Body of pancreas (tissue), 4 donors: Measurements from ENCODE around the gene PRRT1. TPM values are rescaled to one million over a fixed set of nuclear protein-coding genes. Genes with fewer than 3 reads are reported as not detected.

ENCODE experiments used
- ATAC-seq: fragments of 150-250 bp; one replicate; pipeline ENCODE4 v1.9.1; 2016
- DNase-seq, 4 donors: peaks; one replicate each; pipeline ENCODE4 v3.0.0-alpha.2; 2019
- H3K27ac ChIP-seq, 4 donors: fragments of 200-600 bp; sonication (generic); 1 replicate in 3 of 4; 2 replicates in 1 of 4; pipeline versions ENCODE4 v1.5.1 to v1.6.1; 2016 to 2019; ENCODE audit warnings: mild to moderate bottlenecking in 1 of 4, mixed read lengths in 1 of 4, moderate library complexity in 1 of 4
- H3K27me3 ChIP-seq, 2 donors: fragments of 200-600 bp; sonication (generic); one replicate each; pipeline ENCODE4 v1.6.0; 2016; ENCODE audit warnings: mild to moderate bottlenecking in 1 of 2
- H3K36me3 ChIP-seq, 2 donors: fragments of 200-600 bp; sonication (generic); replicated peaks in 1 of 2; 2 replicates each; pipeline ENCODE4 v1.5.1; 2016; ENCODE audit warnings: low read depth in 2 of 2; ENCODE audit not compliant: insufficient read depth in 1 of 2
- H3K4me1 ChIP-seq: fragments of 200-600 bp; sonication (generic); one replicate; pipeline ENCODE4 v1.6.0; 2016
- H3K4me3 ChIP-seq, 2 donors: fragments of 200-600 bp; sonication (generic); 1 replicate in 1 of 2; 2 replicates in 1 of 2; pipeline ENCODE4 v1.5.1; 2016 to 2019
- H3K9me3 ChIP-seq, 3 donors: fragments of 200-600 bp; sonication (generic); 1 replicate in 2 of 3; 2 replicates in 1 of 3; pipeline ENCODE4 v1.5.1; 2016
- POLR2A ChIP-seq, 3 donors: fragments of 450-650 bp; IDR thresholded peaks; one replicate each; pipeline ENCODE4 v1.6.1; 2016; ENCODE audit warnings: antibody characterized with exemption in 3 of 3, mild to moderate bottlenecking in 2 of 3
- WGBS, 2 donors: methylation state at CpG; one replicate each; pipeline ENCODE4 v1.1.5; 2017; 5-methylcytosine and 5-hydroxymethylcytosine counted together
- intact Hi-C: fragments of 100-400 bp; cut with DNase I; formaldehyde crosslinking; loops from one replicate; pipeline ENCODE4 v1.15.1; 2023
- total RNA-seq, 2 donors: library from RNA; depleted of rRNA; stranded (reverse); fragments of >200 nt; gene quantifications; one replicate each; pipeline ENCODE4 v1.1.0, GENCODE V29; 2016
- TF ChIP-seq, protein P1 (sequence below), 7 experiments: fragments of 450-650 bp in 4 of 7; fragments of 200-600 bp in 3 of 7; sonication (generic) in 3 of 7; IDR thresholded peaks; one replicate each; pipeline ENCODE4 v1.5.1; 2016 to 2019; ENCODE audit warnings: antibody characterized with exemption in 7 of 7

PRRT1 gene
- total RNA-seq, 2 donors from 2014 or later = not detected

GRCh38 chr6:32123681-32124080, 28.1 kb downstream of the PRRT1 start:
- Histone ChIP-seq H3K9me3 (no peaks in the 10 kb centered on the region), H3K4me3 (no peak overlapping the region), H3K4me1 (peaks cover 32% of the 10 kb centered on the region), H3K27me3 (no peaks in the 10 kb centered on the region), H3K27ac (no peak overlapping the region), H3K36me3 (peaks cover 0 to 15% of the 10 kb centered on the region in 2 donors)
- WGBS, 2 donors = 67 to 72% methylated on average over 4 of the region's 4 CpGs
- intact Hi-C loops = no loop called here
- TF ChIP-seq POLR2A (IDR thresholded peaks at IDR 0.05) = no peak
- TF ChIP-seq, protein P1, sequence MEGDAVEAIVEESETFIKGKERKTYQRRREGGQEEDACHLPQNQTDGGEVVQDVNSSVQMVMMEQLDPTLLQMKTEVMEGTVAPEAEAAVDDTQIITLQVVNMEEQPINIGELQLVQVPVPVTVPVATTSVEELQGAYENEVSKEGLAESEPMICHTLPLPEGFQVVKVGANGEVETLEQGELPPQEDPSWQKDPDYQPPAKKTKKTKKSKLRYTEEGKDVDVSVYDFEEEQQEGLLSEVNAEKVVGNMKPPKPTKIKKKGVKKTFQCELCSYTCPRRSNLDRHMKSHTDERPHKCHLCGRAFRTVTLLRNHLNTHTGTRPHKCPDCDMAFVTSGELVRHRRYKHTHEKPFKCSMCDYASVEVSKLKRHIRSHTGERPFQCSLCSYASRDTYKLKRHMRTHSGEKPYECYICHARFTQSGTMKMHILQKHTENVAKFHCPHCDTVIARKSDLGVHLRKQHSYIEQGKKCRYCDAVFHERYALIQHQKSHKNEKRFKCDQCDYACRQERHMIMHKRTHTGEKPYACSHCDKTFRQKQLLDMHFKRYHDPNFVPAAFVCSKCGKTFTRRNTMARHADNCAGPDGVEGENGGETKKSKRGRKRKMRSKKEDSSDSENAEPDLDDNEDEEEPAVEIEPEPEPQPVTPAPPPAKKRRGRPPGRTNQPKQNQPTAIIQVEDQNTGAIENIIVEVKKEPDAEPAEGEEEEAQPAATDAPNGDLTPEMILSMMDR (IDR thresholded peaks at IDR 0.05) = no peak
- no peak for DNase-seq
- ATAC-seq = no peak

DNA sequence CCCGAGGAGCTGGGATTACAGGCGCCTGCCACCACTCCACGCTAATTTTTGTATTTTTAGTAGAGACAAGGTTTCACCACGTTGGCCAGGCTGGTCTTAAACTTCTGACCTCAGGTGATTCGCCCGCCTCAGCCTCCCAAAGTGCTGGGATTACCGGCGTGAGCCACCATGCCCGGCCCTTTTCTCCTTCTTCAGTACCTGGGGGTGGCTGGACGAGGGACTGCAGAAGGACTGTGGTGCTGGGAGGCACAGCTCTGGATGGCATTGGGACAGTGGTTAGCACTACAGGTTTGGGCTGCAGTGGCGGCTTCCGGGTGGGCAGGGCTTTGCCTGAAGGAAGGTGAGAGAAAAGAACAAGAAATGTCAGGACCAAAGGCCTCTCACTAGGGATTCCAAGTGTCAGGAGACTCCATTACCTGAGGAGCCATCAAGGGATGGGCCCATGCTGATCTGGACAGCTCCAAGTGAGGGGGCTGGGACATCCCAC, 31.1 kb downstream of the PRRT1 start:
- DNase-seq (no peak), ATAC-seq (no peak)
- intact Hi-C loops = no loop called here
- Histone ChIP-seq H3K4me1 (peaks cover 10% of the 10 kb centered on the region), H3K9me3 (no peaks in the 10 kb centered on the region), H3K36me3 (peaks cover 0 to 29% of the 10 kb centered on the region in 2 donors), H3K4me3 (no peak overlapping the region), H3K27ac (no peak overlapping the region), H3K27me3 (no peaks in the 10 kb centered on the region)
- no peak for TF ChIP-seq POLR2A (IDR thresholded peaks at IDR 0.05)
- TF ChIP-seq, protein P1 (IDR thresholded peaks at IDR 0.05) = no peak
- 92 to 94% methylated on average over 10 to 12 of the region's 12 CpGs for WGBS, 2 donors

DNA sequence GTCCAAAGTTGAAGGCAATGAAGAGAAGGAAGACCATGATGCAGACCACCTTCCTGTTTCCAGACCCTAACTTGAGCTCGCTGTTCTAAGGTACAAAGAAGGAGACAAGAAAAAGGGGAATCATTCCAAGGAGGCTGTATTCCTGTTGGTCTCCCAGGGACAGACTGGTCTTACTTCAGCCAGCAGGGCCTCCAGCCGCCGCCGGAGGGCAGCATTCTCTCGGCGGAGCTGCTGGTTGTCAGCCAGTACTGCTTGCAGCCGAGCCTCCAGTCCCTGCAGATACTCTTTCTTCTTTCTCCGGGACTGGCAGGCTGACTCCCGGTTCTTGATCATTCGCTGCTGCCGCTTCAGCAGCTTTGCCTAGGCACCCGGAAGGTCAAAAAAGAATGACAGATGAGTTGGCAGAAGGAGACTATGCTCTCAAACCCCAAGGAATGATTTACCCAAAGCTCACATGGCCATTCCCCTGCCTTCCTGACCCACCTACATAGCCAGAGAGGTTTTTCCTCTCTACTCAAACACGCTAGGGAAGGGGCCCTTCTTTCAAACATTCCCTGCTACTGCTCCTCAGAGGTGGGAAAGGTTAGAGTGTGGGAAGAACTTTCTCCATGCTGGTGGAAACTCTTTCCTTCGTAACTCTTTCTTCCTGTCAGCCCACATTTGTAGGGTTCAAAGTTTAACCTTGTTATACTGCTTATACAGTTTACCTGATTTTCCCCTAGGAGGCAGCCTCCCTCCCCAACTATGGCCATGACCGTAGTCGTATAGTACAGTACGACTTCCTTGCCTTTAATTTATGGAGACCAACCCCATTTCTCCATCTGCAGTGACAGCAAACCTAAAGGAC, 32.7 kb downstream of the PRRT1 start:
- intact Hi-C loops = loop anchor here (5.0 kb wide), 1 partner anchor 38 kb away; no protein-coding TSS in a partner anchor
- 12 to 22% methylated on average over 13 to 17 of the region's 17 CpGs for WGBS, 2 donors
- H3K9me3 ChIP-seq = no peaks in the 10 kb centered on the region
- peaks cover 0 to 29% of the 10 kb centered on the region in 2 donors for H3K36me3 ChIP-seq
- peak overlapping the region in 2 of 4 donors; percentile 33 to 43 for H3K27ac ChIP-seq
- no peak for TF ChIP-seq POLR2A (IDR thresholded peaks at IDR 0.05)
- TF ChIP-seq, protein P1 (IDR thresholded peaks at IDR 0.05) = peak; percentile 82 to 92 (median 89)
- H3K4me1 ChIP-seq = peaks cover 14% of the 10 kb centered on the region
- ATAC-seq (peak; percentile 84), DNase-seq (peak; percentile 86 to 89 (median 88))
- H3K27me3 ChIP-seq = no peaks in the 10 kb centered on the region
- no peak overlapping the region for H3K4me3 ChIP-seq

GRCh38 chr6:32117461-32117860, 34.3 kb downstream of the PRRT1 start:
- H3K36me3 ChIP-seq = peaks cover 0 to 29% of the 10 kb centered on the region in 2 donors
- intact Hi-C loops = loop anchor here (5.0 kb wide), 1 partner anchor 40 kb away; no protein-coding TSS in a partner anchor
- ATAC-seq (no peak), DNase-seq (no peak)
- H3K27me3 ChIP-seq = no peaks in the 10 kb centered on the region
- H3K9me3 ChIP-seq = no peaks in the 10 kb centered on the region
- WGBS, 2 donors = 83 to 96% methylated on average over 8 to 9 of the region's 9 CpGs
- H3K4me3 ChIP-seq = no peak overlapping the region
- peaks cover 18% of the 10 kb centered on the region for H3K4me1 ChIP-seq
- no peak overlapping the region for H3K27ac ChIP-seq
- TF ChIP-seq, protein P1 (IDR thresholded peaks at IDR 0.05) = no peak
- TF ChIP-seq POLR2A (IDR thresholded peaks at IDR 0.05) = no peak
